Activated CD4-positive, alpha-beta T cell treated with anti-CD3 and anti-CD28 coated beads for 48 hours (primary cell): ENCODE data around the gene APPL1.

ENCODE experiments used
- DNase-seq: peaks from one replicate; pipeline ENCODE4 v3.0.0-alpha.2; 2020

The APPL1 gene

GRCh38 chr3:57227204-57227929 lies at the start of gene APPL1:
Gene APPL1 (plus strand): TSS chr3:57227729. CDS start chr3:57227884, 155 bp downstream.
- DNase-seq, result peak; percentile 92

- DNase-seq, result no peak
Measured at GRCh38 chr3:57179580-57180410, 47.7 kb upstream of the APPL1 start.

GRCh38 chr3:57184526-57184925 lies 43.0 kb upstream of the APPL1 start:
- DNase-seq, result no peak

- DNase-seq, result no peak
Measured at GRCh38 chr3:57192028-57192427, 35.5 kb upstream of the APPL1 start.

GRCh38 chr3:57194641-57195040 lies 32.9 kb upstream of the APPL1 start:
- DNase-seq, result no peak

GRCh38 chr3:57199895-57200297 lies 27.6 kb upstream of the APPL1 start, which contains the start of gene HESX1:
Gene HESX1 (minus strand): TSS chr3:57199978. CDS start chr3:57199918, 60 bp downstream.
- DNase-seq, result no peak

GRCh38 chr3:57206423-57206822 lies 21.1 kb upstream of the APPL1 start:
- no peak for DNase-seq

- no peak for DNase-seq
Measured at GRCh38 chr3:57221883-57222282, 5.6 kb upstream of the APPL1 start.

GRCh38 chr3:57224856-57225255 lies 2.7 kb upstream of the APPL1 start:
- DNase-seq, result no peak

- DNase-seq, result no peak
Measured at GRCh38 chr3:57226176-57226575, 1.4 kb upstream of the APPL1 start.

- peak; percentile 60 for DNase-seq
Measured at GRCh38 chr3:57227930-57228751, 612 bp downstream of the APPL1 start.

- DNase-seq, result no peak
Measured at GRCh38 chr3:57230006-57230405, 2.5 kb downstream of the APPL1 start.

- DNase-seq, result no peak
Measured at GRCh38 chr3:57233799-57234198, 6.3 kb downstream of the APPL1 start.

- DNase-seq, result no peak
Measured at GRCh38 chr3:57234613-57235575, 7.4 kb downstream of the APPL1 start.

GRCh38 chr3:57244946-57245345 lies 17.4 kb downstream of the APPL1 start:
- no peak for DNase-seq

GRCh38 chr3:57252404-57252803 lies 24.9 kb downstream of the APPL1 start:
- no peak for DNase-seq

GRCh38 chr3:57256844-57257243 lies 29.3 kb downstream of the APPL1 start:
- no peak for DNase-seq

- no peak for DNase-seq
Measured at GRCh38 chr3:57257678-57258077, 30.1 kb downstream of the APPL1 start.

- DNase-seq, result no peak
Measured at GRCh38 chr3:57261119-57261518, 33.6 kb downstream of the APPL1 start.

- no peak for DNase-seq
Measured at GRCh38 chr3:57261929-57262328, 34.4 kb downstream of the APPL1 start.

- no peak for DNase-seq
Measured at GRCh38 chr3:57268416-57268815, 40.9 kb downstream of the APPL1 start.

- no peak for DNase-seq
Measured at GRCh38 chr3:57274845-57275244, 47.3 kb downstream of the APPL1 start.
